ENCODE results near the gene ZNF683.

DNA sequence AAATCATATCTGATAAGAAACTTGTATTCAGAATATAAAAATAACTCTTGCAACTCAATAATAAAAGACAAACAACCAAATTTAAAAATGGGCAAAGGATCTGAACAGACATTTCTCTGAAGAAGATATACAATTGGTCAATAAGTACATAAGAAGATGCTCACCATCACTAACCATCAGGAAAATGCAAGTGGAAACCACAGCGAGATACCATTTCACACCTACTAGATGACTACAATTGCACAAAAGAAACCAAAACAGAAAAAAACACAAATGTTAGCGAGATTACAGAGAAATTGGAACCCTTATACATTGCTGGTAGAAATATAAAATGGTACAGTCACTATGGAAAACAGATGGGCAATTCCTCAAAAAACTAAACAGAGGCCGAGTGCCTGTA is 11.5 kb upstream of the ZNF683 start:
- TF ChIP-seq ATF2 (CRISPR knock-in tag; IDR thresholded peaks at IDR 0.05) (no peak), EZH2 (IDR thresholded peaks at IDR 0.05; ENCODE audit: borderline replicate concordance, low read depth, low read length) (no peak), EGR1 (conservative IDR thresholded peaks at IDR 0.05) (no peak), CBFB (CRISPR knock-in tag; IDR thresholded peaks at IDR 0.05) (no peak), FOXM1 (IDR thresholded peaks at IDR 0.05; ENCODE audit: low read depth) (no peak), FOXM1 (CRISPR knock-in tag; IDR thresholded peaks at IDR 0.05; ENCODE audit: low read depth) (no peak), ZHX1 (conservative IDR thresholded peaks at IDR 0.05; ENCODE audit: low read length) (no peak), CEBPB (tag; IDR thresholded peaks at IDR 0.05) (no peak), BCL6 (CRISPR knock-in tag; IDR thresholded peaks at IDR 0.05) (no peak), CTCF (IDR thresholded peaks at IDR 0.05 in 2 of 3, conservative IDR thresholded peaks at IDR 0.05 in 1 of 3; ENCODE audit: insufficient read depth in 2 of 3, low read depth in 1 of 3, low read length in 3 of 3) (no peak), POLR2A (conservative IDR thresholded peaks at IDR 0.05) (no peak), CBFA2T3 (IDR thresholded peaks at IDR 0.05) (no peak), YY1 (IDR thresholded peaks at IDR 0.05; ENCODE audit: borderline replicate concordance in 1 of 3, control insufficient read depth in 1 of 3, extremely low read depth in 1 of 3, insufficient read depth in 3 of 3, insufficient read length in 1 of 3, insufficient replicate concordance in 2 of 3, low read depth in 1 of 3, low read length in 2 of 3) (no peak)
